ENCODE results near the gene IMP3. TPM values are rescaled to one million over a fixed set of nuclear protein-coding genes. Genes with fewer than 3 reads are reported as not detected.
"Not testable (repeated sequence)": the region's sequence is repeated elsewhere in the genome, so short reads cannot be mapped to it uniquely, and the experiment has no call there.

The IMP3 gene, protein sequence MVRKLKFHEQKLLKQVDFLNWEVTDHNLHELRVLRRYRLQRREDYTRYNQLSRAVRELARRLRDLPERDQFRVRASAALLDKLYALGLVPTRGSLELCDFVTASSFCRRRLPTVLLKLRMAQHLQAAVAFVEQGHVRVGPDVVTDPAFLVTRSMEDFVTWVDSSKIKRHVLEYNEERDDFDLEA
- total RNA-seq (2014; rRNA removed; shearing (Covaris generic)), result 118 and 123 TPM in 2 replicates

DNA sequence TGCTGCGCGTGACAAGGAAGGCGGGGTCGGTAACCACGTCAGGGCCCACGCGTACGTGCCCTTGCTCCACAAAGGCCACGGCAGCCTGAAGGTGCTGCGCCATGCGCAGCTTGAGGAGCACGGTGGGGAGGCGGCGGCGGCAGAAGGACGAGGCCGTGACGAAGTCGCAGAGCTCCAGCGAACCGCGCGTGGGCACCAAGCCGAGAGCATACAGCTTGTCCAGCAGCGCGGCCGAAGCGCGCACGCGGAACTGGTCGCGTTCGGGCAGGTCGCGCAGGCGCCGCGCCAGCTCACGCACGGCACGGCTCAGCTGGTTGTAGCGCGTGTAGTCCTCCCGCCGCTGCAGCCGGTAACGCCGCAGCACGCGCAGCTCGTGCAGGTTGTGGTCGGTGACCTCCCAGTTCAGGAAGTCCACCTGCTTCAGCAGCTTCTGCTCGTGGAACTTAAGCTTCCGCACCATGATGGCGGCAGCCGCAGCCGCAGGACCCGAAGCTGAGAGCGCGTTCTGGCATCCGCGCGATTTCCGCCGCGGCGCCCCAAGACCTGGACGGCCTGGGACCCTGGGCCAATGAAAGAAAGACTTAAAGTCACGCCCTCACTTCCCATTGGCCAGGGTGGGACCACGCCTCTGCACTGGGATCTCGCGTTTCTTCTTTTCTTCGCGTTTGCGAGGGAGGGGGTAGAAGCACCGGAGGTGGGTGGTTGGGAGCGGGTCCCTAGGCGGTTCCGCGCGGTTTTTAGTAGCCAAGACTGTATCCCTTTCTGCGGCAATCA lies at the start of gene IMP3:
Gene IMP3, minus strand, starts transcription at position 516 of the 774 bp plus-strand sequence. Its CDS starts 56 bp downstream, at position 460.
- DNase-seq (ENCODE audit: low spot score), result peak; percentile 99
- in situ Hi-C loops (cut with HindIII; ENCODE audit: low sequenced_read_pairs), result no loop called here

DNA sequence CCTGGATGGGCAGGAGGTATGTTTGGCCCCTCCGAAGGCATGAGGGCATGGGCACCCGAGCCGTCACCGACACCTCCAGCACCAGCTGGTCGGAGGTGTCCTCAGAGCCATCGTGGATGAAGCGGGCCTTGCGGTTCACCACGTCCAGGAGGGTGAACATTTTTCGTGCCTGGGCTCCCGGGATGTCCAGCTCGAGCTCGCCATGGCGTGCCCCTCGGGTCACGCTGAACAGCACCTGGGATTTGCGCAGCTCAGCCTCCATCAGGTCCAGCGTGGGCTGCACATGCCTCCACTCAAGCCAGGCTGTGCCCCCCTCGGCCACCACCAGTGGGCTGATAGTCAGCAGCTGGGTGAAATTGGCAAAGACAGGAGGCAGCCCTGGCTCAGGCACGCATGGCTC lies 49.4 kb upstream of the IMP3 start:
- DNase-seq (ENCODE audit: low spot score); in situ Hi-C loops (cut with HindIII; ENCODE audit: low sequenced_read_pairs): not testable (repeated sequence)

DNA sequence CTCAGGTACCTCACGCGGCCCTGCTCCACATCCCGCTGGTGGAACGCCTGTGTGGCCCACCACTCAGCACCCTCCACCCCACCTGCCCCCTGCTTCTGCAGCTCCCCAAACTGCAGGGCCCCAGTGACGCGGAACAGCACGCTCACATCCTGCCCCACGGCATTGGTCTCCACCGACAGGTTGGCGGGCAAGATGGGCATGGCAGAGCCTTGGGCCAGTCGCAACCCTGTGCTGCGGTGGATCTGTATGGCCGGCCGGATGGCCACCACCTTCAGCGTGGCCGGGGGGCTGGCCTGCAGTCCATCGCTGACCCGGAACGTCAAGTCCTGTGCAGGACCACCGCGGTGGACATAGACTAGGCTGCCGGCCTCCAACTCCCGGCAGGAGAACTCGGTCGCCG lies 48.8 kb upstream of the IMP3 start:
- no peak for DNase-seq (ENCODE audit: low spot score)

DNA sequence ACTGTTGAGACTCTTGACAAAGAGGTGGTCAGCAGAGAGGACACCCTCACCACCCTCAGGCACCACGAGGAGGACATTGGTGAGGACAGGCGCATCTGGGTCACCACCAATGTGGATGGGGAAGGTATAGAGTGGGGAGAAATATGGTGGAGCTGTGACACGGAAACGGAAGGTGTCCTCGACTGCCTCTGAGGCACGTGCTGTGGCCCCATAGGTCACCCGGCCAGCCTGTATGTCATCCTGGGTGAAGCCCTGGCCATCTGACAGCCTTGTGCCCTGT lies 48.2 kb upstream of the IMP3 start:
- in situ Hi-C loops (cut with HindIII; ENCODE audit: low sequenced_read_pairs), result no loop called here
- no peak for DNase-seq (ENCODE audit: low spot score)

More for the DNA sequence above, 48.8 kb upstream of the IMP3 start:
- in situ Hi-C loops (cut with HindIII; ENCODE audit: low sequenced_read_pairs), result no loop called here

DNA sequence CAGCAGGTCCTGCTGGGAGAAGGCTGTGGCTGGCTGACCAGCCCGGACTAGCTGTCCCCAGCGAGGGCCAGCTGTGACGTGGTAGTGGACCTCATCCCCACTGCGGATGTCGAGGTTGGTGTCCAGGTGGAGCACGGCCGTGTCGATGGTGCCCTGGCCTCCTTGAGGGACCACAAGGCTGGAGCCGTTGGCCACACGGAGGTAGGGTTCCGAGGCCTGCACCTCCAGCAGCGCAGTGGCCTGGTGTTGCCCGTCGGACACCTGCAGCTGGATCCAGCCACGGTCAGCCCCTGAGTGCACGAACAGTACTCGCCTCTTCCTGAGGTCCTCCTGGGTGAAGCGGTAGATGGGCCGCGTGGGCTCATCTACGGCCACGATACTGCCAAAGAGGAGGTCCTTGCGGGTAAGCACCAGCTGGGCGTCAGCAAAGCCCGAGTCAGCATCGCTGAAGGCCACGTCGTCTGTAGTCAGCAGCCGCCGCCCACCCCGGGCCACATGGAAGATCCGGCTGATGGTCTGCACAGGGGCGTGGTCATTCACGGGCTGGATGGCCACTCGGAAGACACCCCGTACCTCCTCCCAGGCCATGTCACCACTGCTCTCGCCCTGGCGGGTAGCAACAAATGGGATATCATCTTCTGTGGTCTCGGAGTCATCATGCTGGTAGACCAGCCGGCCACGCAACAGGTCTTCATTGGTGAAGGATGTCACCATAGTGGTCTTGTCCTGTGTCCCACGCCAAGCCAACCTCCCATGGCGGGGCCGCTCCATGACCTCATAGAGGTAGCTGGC lies 47.7 kb upstream of the IMP3 start:
- DNase-seq (ENCODE audit: low spot score), result no peak
- in situ Hi-C loops (cut with HindIII; ENCODE audit: low sequenced_read_pairs), result no loop called here

DNA sequence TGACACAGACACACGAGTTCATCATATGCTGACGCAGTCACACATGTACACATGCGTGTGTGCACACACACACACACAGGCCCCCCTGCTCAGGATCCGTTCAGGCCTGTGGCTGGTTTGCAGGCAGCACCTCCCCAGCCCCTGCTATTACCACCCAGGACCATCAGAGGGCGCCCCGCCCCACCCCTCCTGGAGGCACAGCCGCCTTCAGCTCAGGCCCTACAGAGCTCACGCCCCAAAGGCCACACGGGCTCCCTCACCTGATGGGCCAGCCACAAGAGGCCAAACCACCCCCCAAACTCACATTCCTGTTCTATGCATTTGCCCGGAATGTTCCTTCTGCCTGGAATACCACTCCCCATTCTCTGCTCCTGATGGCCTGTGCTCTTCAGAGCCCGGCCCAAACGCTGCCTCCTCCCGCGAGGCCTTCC lies 46.2 kb upstream of the IMP3 start:
- in situ Hi-C loops (cut with HindIII; ENCODE audit: low sequenced_read_pairs), result not testable (repeated sequence)
- peak; percentile 46 for DNase-seq (ENCODE audit: low spot score)

DNA sequence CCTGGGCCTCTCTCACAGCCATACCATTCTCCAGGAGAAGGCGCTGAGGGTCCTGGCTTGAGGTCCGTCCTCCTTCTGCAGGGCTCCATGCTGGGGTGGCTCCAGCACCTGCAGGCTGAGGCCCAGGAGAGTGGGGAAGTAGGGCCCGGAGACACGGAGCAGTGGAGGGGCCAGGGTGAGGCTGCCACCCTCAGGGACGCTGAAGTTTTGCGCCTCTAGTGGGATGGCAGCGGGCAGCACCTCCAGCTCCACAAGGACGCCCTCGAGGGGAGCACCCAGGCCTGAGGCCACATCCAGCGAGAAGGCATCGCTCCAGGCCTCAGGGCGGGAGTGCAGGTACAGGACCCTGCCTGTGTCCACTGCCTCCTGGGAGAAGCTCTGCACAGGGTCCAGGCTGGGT lies 45.2 kb upstream of the IMP3 start:
- no peak for DNase-seq (ENCODE audit: low spot score)
- in situ Hi-C loops (cut with HindIII; ENCODE audit: low sequenced_read_pairs), result no loop called here

DNA sequence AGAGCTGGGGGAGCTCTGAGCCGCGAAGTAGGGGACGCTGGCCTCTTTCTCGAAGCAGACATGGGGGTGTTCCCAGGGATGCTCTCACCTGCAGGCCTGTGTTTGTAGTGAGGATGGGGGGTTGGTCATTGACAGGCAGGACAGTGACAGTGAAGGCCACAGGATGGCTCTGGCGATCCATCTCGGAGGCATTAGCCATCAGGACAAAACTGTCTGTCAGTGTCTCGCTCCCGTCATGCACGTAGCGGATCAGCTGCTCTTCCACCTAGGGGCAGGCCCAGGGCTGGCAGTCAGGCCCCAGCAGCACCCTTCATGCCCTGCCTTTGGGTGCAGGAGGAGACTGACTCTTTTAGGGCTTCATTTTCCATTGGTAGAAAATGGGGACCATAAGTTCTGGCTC lies 44.6 kb upstream of the IMP3 start:
- DNase-seq (ENCODE audit: low spot score), result no peak
- in situ Hi-C loops (cut with HindIII; ENCODE audit: low sequenced_read_pairs), result no loop called here

DNA sequence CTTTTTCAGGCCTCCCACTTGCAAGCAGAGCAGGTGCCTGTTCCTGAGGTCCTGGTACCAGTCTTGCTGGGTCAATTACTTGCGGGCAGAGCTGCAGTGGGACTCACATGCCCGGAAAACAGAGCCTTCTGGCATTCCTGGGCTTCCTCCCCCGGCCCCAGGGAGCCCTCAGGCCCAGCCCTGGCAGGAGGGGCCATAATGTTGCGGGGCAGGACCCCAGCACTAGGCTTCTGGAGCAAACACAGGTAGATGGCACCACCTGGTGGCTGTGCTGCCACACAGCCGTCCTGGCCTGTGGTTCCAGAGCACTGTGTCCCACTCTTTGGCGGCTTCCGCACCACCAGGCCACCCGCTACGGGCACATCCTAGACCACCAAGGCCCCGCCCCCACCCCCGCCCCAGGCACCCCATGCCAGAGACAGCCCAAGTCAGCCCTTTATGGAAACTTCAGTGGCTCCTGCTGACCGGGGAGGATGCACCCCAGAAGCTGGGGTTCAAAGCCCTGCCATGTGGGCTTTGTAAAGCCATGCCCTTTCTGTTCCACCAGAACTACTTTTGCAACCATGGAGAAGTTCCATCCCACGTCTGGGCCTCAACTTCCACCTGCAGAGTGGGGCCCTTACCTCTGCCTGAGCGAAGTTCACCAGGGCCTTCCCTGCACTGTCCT lies 43.8 kb upstream of the IMP3 start:
- in situ Hi-C loops (cut with HindIII; ENCODE audit: low sequenced_read_pairs), result not testable (repeated sequence)
- peak; percentile 69 for DNase-seq (ENCODE audit: low spot score)

DNA sequence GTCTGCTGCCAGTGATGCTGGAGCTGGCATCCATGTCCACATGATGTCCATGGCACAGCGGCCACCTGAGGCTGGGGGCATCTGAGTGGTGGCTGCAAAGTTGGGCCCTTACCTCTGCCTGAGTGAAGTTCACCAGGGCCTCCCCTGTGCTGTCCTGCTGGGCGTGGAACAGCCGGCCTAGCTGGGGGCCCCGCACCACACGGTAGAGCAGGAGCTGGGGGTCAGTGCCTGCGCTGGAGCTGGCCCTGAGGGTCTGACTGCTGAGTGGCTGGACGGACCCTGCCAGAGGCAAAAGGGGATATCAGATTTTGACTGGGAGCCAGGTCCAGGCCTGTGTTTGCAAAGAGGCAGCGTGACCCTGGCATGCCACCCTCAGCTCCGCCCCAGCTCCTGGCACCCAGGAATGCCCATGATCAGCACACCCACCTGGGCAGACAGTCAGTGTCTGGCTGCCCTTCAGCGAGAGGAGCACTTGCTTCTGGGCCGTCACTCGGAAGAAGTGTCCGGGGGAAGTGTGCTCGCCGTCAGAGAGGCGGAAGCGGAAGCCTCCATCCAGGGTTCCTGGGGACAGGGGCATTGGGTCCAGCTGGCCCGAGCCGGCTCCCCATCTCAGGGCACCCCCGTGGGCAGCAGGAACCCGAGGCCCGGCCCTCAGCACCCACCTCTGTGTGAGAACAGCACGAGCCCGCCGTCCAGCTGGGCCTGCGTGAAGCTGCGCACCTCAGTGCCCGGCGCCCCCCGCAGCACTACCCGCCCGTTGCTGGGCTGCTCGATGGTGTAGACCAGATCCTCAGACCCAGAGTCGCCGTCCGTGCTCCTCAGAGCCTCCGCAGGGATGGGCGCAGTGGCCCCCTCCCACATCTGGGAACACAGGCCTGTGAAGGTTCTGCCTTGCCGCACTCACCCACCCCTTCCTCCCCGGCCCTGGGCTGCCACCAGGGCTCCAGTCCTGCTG lies 42.4 kb upstream of the IMP3 start:
- in situ Hi-C loops (cut with HindIII; ENCODE audit: low sequenced_read_pairs), result no loop called here
- no peak for DNase-seq (ENCODE audit: low spot score)

DNA sequence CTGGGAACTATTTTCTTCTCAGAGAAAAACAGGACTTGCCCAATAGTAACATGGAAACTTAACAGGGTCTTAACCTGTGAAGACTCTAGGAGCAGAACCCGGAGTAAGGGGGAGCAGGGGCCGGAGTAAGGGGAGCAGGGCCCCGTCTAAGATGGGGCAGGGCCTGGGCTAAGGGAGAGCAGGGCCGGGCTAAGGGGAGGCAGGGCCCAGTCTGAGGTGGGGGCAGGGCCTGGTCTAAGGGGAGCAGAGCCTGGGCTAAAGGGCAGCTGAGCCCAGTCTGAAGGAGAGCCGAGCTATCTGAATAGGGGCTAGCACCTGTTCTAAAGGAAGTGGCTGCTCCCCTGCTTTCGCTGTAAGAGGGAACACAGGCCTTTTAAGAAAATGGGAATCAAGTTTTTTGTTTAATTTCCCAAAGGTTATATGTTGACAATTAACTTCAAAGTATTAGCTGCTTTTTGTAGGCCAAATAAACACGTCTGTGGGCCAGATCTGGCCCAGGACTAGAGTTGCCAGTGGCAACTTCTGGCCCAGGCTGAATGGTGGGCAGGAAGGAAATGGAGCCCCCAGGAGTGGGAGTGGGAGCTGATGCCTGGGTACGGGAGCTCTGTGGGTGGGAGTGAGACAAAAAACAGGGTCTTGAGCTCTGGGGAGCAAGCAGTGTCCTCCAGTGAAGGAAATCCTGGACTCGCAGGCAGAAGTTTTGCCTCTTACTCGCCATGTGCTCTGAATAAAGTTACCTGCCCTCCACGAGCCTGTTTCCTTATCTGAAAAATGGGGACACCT lies 40.2 kb upstream of the IMP3 start:
- DNase-seq (ENCODE audit: low spot score), result no peak
- in situ Hi-C loops (cut with HindIII; ENCODE audit: low sequenced_read_pairs), result no loop called here

DNA sequence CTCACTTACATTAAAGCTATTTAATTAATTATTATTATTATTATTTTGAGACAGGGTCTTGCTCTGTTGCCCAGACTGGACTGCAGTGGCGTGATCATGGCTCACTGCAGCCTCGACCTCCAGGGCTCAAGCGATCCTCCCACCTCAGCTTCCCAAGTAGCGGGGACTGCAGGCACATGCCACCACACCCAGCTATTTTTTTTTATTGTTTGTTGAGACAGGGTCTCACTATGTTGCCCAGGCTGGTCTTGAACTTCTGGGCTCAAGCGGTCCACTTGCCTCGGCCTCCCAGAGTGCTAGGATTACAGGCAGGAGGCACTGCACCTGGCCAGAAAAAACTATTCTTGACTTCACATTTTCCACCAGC lies 38.3 kb upstream of the IMP3 start:
- in situ Hi-C loops (cut with HindIII; ENCODE audit: low sequenced_read_pairs); DNase-seq (ENCODE audit: low spot score): not testable (repeated sequence)

DNA sequence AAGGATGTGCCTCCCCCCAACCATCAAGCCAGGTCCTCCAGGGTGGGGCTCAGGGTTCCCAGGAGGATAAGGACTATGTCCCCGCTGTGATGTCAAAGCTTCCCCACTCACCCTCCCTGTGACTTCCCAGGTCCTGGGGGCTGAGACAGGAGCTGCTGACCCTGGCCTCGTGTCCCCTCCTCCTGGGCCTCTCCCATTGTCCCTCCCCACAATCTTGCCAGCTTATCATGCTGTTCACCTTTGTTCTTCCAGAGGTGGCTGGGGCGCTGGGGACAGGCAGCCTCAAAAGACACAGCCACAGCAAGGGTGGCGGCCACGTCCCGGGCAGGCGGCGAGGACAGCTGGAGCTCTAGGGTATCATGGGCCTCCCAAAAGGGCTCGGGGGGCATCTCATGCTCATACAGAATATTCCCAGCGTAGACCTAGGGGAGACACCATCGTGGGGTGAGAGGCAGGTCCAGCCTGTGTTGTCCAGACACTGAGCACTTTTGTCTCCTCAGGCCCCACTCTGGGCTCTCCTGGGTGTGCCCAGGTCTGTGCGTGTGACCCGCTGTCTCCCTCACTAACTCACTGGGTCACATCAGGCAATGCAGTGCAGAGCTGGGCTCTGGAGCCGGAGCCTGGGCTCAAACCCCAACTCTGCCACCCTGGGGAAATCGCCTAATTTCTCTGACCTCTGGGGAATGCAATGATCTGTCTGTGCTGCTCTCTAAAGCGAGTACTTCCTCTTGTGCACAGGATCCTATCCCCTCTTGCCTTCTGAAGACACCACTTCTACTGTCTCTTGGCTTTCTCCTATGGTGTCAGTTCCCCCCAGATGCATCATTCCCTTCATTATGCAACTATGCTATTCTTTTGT lies 37.7 kb upstream of the IMP3 start:
- in situ Hi-C loops (cut with HindIII; ENCODE audit: low sequenced_read_pairs), result no loop called here

DNA sequence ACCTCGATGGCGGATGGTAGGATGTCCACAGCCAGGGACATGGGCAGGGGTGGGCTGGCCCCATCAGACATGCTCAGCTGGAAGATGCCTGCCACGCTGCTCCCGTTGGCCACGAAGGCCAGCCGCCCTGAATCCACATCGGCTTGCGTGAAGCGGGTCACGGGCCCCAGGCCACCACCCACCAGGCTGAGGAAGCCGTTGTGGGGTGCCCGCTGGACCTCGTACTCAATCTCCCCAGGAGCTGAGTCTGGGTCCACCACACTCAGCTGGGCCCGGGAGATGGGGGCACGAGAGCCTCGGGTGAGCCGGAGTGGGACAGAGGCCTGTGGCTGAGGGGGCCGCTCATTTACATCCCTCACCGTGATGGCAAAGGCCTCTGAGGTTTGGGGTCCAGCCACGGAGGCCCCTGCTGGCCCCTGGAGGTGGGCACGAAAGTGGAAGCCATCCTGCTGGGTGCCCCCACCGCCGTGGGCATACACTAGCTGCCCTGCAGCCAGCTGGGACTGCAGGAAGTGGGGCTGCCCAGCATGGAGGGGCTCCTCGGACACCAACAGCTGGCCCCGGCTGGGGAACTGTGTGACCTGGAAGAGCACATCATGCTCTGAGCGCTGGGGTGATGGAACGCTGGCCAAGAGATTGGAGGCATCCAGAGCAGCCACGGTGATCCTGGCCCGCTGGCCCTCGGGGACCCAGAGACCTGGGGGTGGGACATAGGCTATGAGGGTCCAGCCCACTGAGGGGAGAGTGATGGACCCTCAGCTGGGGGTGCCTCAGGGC lies 36.9 kb upstream of the IMP3 start:
- in situ Hi-C loops (cut with HindIII; ENCODE audit: low sequenced_read_pairs), result no loop called here

More for the DNA sequence above, 37.7 kb upstream of the IMP3 start:
- no peak for DNase-seq (ENCODE audit: low spot score)

DNA sequence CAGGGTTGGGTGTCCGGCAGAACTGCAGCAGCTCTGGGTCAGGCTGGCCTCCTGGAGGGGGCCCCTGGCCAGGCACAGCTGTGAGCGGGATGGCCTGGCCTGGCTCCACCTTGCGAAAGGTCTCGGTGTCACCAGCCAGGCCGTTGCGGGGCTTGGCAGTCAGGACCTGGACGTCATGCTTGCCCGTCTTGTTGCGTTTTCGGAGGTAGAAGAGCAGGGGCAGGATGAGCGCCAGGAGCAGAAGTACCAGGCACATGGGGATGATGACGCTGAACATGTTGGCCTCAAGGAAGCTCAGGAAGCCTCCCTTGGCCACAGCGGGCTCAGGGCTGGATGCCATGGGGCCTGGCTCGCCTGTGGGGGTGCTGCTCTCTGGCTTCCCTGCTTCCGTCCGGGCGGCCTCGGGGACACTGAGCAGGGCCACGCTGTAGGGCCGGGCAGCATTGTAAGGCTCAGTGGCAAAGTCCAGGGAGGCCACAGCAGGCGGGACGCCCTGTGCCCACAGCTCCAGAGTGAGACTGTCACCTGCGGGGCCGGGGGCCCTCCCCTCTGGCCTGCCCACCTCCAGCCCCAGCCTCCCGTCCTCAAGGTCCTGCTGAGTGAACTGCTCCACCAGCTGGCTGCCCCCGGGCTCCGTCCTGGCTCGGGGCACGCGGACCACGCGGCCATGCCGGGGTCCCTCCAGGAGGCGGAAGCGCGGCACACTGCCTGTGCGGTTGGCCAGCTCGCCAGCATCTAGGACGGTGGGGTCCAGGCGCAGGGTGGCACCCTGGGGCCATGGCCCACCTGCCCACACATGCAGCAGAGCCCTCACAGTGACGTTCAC lies 35.8 kb upstream of the IMP3 start:
- no peak for DNase-seq (ENCODE audit: low spot score)
- in situ Hi-C loops (cut with HindIII; ENCODE audit: low sequenced_read_pairs), result no loop called here

More for the DNA sequence above, 36.9 kb upstream of the IMP3 start:
- DNase-seq (ENCODE audit: low spot score), result no peak

DNA sequence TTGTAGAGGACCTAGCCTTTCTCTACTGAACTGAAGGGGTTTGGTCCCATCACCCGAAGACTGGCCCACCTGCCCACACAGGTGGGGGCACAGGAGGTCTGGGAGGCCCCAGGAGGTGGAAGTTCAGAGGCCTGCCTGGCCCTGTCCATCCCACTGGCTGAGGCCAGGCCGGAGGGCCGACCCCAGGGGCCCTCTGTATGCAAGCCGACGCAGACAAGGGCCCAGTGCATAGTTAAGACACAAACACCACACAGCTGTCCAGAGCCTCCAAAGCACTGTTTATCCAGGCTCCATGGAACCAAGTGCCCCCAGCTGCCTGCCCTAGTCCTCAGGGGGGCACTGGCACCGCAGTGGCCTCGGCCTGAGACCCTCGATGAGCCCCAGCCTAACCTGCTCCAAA lies 34.3 kb upstream of the IMP3 start:
- DNase-seq (ENCODE audit: low spot score), result no peak
- in situ Hi-C loops (cut with HindIII; ENCODE audit: low sequenced_read_pairs), result no loop called here

All from G401 (cell line).